Activated CD4-positive, alpha-beta T cell treated with anti-CD3 and anti-CD28 coated beads for 24 hours (primary cell): Measurements from ENCODE around the gene SLC34A1.
A peak's percentile ranks its signal among the peaks of the same experiment; 100 is the strongest.

Experiments
- DNase-seq, 2 donors: peaks; one replicate each; pipeline ENCODE4 v3.0.0-alpha.2; 2020; ENCODE audit warnings: low read depth in 2 of 2

SLC34A1 gene

DNA sequence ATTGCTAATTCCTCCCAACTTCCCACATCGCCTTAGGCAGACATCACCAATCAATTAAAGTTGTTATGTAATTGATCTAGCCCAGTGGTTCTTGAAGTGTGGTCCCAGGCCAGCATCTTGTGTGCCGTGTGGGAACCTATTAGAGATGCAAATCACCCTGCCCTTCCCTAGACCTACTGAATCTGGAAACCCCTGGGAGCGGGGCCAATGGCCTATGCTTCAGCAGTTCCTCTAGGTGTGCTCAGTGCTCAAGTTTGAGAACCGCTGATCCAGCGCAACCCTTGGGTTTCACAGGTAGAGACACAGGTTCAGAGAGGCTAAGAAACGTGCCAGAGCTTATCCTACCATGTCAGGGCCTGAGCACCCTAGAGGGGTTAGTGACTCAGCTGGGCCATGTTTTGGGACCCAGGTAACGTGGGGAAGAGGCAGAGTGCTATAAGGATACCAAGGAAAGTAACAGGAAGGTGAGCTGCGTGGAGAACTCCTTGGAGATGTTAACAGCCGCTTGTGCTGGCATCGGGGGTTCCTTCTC, 4.4 kb downstream of the SLC34A1 start:
- DNase-seq, result no peak

DNA sequence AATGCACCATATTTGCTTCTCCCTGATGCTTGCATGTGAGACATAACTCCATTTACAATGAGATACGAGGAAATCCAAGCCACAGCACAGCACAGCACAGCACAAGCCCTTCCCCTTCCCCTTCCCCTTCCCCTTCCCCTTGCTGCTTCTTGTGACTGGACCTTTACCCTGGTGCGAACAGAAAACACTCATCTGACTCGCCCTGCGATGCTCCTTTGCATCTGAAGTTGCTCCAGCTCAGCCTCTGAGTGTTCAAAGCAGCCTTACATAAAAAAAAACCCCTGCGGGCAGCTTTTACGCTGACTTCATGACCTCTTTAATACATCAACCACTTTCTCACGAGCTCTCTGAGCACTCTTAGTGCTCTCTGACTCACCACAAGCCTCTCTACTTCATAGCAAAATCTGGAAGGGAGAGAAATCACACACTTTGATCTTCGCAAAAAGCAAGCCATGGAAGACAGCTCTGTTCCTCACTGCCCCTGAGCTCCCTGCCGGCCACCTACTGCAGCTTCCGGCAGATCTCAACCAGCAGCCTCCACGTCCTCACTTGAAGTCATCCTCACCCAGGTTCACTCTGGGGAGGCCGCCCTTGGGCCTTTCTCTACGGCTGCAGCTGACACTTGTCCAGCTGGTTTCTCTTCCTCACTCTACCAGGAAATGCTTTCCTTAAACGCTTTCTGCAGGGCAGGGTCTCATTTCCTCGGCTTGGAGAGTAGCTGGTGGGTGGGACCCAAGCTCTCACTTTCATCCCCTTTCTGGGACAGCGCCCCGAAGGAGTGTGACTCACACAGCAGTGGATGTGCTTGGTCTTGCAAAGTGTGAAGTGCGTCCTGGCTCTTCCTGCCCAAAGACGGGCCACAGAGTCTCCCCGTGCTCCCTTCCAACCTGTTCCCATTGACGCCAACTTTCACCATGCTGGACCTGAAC, 5.3 kb downstream of the SLC34A1 start:
- peak in 1 of 2 donors; percentile 42 for DNase-seq

DNA sequence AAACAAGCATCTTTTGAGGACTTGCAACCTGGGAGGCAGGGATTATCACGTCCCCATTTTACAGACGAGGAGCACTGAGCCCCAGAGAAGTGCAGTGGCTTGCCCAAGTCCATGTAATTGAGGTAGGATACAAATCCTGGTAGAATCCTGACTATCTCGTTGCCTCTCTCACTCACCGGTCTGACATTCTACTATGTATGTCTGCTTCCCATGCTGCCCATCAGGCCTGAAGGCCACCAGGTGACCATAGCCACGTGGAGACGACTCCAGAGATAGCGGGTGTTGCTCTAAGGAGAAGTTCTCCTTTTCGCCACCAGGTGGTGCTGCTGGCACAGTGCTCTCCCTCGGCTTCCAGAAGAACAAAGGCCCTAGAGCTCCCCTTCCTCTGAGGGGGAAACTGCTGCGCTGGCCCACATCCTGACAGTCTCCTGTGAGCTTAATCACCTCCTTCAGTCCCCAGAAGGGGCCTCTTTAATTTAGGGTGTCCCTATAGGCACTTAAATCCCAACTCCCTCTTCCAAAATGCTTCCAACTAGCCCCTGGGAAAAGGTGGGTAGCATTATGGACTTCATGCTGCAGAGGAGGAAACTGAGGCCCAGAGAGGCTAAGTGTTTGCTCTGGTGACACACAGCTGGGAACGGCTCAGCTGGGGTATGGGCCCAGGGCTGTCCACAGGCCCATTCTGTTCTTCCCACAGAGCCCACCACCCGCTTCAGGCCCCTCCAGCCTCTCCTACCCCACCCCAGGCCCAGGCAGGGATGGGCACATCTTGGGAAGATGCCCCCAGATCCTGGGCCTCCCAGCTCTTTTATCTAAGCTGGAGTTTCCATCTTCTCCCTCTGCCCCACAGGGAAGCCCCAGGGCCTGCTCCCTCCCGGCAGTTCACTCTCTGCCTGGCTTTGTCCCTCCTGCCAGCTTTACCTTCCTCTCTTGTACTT, 6.4 kb downstream of the SLC34A1 start:
- peak; percentile 84 to 86 for DNase-seq

DNA sequence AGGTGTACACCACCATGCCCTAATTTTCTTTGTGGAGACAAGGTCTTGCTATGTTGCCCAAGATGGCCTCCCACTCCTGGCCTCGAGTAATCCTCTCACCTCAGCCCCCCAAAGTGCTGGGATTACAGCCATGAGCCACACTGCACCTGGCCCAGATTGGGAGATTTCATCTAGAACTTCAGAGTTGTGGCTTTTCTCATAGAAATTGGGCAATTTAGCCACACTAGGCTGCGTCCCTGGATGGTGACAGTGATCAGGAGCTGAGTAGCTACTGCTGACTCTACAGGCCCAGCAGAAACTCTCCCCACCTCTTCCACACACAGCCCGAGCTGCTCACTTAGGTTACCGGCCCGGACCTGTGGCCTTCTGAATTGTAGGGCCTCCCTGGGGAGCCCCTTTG, 8.5 kb downstream of the SLC34A1 start:
- no peak for DNase-seq

DNA sequence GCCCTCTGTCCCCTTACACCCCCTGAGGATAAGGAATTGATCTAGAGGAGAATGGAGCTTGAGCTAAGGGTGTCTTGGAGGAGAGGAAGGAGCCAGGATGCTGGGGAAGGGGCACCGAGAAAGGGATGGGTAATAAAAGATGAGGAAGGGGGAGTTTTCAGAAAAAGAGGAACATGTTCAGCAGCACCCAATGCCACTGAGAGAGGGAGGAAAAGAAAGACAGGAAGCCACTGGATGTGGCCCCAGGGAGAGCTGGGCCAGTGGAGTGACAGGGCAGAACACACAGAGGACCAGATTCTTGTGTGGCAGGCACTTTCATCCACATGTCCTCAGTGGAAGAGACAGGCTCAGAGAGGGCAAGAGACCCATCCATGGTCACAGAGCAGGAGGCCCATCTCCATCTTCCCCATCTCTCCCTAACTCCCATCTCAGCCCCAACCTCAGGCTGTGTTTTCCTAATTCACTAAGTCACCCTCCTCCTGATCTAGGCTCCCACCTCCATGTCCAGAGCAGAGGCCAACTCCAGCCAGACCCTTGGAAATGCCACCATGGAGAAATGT, 9.1 kb downstream of the SLC34A1 start:
- DNase-seq, result no peak

DNA sequence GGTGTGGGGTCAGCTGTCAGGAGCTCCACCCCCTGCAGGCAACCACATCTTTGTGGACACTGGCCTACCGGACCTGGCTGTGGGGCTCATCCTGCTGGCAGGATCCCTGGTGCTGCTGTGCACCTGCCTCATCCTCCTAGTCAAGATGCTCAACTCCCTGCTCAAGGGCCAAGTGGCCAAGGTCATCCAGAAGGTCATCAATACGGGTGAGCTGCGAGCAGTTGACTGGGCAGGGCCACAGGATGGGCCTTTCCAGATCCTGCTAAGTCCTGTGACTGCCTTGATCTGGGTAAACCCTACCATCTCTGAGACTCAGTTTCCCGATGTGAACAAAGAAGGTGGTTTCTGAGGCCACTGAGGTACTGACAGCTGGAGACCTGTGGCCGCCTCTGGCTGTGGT, 9.8 kb downstream of the SLC34A1 start:
- no peak for DNase-seq

DNA sequence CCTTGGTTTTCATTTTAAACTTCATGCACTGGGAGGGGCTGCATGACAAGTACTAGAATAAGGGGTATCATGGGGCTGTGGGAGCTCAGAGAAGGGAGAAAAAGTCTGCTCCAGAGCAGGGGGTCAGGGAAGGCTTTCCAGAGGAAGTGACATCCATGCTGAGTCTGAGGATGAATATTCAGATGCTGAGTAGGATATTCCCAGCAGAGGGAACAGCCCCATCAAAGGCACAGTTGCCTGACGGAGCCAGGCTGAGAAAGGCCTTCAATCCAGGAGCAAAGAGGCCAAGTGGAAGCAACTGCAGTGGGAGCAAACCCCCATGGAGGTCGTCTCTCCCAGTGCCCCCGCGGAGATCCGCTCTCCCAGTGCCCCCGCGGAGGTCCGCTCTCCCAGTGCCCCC, 11.8 kb downstream of the SLC34A1 start:
- DNase-seq, result no peak

DNA sequence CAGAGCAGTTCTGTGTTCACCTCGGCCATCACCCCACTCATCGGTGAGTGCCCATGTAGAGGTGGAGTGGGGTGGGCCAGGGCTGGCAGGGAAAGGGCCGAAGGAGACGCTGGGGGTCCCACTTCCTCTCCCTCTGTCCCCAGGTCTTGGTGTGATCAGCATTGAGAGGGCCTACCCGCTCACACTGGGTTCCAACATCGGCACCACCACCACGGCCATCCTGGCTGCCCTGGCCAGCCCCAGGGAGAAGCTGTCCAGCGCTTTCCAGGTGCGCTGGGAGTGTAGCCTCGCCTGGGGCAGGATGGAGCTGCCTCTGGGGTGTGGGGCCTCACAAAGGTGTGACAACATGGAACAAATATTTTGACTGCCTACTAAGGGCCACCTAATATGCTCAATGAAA, 12.6 kb downstream of the SLC34A1 start:
- DNase-seq, result no peak

DNA sequence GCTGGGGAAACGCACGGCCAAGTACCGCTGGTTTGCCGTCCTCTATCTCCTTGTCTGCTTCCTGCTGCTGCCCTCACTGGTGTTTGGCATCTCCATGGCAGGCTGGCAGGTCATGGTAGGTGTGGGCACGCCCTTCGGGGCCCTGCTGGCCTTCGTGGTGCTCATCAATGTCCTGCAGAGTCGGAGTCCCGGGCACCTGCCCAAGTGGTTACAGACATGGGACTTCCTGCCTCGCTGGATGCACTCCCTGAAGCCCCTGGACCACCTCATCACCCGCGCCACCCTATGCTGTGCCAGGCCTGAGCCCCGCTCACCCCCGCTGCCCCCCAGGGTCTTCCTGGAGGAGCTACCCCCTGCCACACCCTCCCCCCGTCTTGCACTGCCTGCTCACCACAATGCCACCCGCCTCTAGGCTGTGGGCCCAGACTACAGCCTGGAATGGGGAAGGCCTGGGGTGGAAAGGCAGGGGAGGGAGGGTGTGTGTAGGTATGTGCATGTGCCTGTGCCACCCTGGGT, 13.7 kb downstream of the SLC34A1 start:
- DNase-seq, result no peak

DNA sequence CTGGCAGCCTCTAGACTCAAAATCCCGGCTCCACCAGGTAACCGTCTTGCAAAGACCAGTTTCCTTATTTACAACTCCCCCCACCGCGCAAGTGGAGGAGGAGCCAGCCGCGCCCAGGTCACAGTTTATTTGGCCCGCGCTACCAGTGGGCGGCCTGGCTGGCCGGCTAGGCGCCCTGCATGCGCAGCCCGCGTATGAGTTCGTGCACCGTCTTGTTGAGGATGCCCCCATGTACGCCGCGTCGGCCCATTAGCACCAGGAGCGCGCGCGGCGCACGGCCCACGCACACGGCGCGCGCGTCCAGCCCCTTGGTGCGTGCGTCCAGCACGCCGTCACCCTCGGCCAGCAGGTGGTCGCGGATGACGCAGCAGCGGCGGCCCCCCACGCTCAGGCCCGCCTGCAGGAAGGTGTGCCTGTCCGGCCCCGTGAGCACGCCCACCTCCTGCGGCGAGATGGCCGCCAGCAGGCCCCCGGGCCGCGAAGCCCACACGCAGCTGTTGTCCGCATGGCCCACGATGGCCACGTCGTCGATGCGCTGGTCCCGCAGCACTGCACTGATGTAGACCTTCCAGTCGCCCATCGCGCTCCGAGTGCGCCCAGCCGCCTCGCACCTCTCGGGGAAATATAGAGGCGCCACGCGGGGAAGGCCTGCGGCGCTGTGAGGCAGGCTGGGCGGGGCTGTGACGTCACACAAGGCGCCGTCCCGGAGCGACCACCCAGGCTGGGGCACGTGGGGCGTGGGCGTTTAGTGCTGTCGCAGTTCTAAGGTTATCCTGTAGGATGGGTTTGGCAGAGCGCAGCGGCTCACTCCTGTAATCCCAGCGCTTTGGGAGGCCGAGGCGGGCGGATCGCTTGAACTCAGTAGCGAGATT, 16.0 kb downstream of the SLC34A1 start, which contains the start of gene PFN3:
PFN3 (minus strand) TSS at position 665 of the 872 bp plus-strand sequence; CDS start at position 580, 85 bp downstream.
- DNase-seq, result no peak

DNA sequence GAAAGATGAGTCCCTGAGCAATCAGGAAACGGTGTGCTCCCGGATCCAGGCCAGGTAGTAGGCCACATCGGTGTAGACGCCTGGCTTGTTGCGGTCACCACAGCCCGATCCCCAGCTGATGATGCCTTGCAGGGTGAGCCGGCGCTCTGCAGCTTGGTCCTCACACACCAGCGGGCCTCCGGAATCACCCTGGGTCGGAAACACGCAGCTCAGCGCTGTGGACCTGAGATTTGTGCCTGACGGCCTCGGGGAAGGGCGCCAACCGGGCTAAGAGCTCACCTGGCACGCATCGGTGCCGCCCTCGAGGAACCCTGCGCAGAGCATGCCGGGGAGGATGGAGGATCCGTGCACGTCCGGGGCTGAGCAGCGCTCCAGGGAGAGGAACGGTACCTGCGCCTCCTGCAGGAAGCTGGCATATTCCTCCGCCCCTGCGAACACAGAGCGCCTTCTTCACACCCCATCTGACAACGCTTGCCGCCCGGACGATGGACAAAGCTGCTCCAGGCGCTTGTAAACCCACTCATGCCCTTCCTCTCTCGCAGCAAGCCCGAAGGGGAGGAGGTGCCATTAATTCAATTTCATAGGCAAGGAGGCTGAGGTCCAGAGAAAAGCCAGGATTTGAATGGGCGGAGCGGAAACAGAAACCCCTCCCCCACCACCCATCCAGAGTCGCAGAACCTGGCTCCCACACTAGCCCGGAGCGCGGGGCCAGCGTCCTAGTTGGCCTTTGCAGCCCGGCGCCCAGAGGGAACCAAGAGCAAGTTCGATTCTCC, 18.2 kb downstream of the SLC34A1 start:
- DNase-seq, result peak; percentile 52 to 65

DNA sequence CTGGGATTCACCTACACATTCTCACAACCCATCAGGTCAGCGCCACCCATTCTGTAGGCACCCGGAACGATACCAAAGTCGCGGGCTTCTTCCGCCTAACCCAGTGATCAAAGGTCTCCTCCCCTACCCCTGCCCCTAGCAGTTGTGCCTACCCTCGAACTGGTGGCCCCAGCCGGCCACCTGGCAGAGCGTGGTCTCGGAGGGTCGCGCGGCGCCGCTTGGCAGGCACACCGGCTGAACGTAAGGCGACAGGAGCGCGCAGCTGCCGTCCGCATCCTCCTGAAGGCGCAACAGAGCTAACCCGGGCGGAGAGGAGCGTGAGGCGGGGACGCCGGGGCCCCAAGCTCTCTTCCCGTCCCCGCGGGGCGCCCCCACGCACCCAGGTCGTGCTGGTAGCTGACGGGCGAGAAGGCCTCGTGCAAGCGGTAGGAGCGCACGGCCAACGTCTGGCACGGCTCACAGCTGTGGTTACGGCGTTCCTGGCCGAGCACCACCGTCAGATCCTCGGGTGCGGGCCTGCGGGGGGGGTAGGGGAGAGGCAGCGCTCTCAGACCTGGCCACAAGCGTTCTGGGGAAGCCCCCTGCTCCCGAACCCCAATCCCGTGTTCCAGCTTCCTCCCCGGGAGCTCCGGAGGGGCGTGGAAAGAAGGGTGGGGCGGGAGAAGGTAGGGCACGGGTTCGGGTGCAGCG, 19.0 kb downstream of the SLC34A1 start:
- DNase-seq, result no peak

DNA sequence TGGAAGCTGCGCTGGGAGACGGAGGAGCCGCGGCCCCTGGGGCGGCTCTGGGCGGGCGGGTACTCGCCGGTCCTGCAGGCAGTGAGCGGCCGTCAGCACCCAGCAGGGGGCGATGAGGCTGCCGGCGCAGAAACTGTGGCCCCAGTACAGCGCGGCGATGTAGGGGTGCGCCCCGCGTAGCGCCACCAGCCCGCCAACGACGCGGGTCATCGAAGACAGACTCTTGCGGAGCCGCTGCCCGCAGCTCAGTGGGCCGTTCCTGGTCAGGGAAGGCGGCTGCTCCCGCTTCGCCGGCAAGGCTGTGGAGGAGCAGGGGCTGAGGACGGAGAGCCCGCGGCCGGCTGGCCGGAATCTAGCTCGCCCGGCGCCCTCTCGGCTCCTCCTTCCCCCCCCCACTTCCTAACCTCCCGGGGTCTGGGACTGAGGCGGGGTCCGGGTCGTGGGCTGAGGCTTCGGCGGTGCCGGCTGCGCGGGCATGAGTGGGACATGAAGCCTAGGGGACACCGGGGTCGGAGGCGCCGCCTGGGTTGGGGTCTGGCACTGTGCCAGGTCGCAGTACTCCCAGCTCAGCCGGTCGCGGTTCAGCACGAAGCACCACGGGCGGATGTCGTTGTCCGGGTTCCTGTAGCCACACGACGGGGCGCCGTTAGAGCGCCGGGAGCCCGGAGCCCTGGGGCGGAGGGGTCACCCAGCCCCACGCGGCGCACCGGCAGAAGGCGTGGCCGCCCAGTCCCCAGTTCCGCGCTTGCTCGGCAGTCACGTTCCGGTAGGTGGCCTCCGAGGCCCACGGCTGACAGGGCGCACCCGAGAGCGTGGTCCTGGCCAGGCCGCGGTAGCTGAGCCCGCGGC, 19.8 kb downstream of the SLC34A1 start:
- DNase-seq, result peak; percentile 71 to 79

DNA sequence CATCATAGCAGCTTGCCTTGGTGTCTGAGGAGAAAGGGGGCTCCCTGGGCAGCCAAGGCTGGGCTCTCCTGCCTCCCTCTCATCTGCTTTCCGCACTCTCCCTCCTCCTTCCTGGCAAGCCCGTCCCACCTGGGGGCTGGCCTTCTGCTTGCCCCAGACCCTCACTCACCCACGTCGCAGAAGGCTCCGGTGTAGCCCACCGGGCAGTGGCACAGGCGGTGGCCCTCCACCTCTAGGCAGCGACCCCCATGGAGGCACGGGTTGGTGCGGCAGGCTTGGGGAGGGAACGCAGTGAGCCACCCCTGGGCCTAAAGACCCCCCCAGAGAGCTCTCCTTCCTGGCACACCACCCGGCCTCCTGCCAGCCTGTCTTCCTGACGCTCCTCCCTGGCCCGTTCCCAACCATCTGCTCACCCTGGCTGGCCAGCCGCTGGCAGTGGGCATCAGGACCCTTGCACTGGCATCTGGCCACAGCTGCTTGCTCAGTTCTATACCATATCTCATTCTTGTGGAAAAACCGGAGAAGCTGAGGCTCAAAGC, 20.5 kb downstream of the SLC34A1 start:
- DNase-seq, result no peak

DNA sequence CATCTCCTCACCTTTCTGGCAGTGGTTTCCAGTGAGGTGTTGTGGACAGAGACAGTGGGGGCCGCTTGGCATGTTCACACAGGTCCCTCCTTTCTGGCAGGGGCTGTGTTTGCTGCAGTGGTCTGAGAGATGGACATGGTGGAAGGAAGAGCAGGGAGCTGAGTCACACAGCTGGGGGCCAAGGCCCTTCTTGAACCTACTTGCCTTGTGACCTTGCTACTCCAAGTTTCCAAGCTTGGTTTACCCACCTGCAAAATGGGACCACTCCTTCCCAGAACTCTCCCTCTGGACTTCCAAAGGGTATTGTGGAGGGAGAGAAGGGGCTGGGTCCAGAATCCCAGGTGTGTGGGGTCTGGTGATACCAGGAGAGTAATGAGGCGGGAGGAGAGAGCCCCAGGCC, 21.1 kb downstream of the SLC34A1 start:
- no peak for DNase-seq

DNA sequence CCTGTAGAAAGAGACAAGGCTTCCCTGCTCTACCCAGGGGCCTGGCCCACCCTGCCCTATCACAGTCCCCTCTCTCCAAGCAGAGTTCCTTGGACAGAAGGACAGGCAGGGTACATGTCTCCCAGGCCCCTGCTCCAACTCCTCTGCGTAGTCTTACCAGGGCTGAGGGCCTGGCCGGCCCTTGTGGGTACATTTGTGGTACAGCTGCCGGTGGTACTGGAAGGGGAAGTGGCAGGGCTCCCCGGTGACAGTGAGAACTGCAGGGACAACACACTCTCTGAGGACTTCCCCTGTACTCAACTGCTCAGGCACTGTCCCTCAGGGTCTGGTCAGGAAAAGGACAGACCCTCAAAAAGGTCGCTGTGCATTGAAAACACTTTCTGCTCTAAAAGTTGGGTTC, 21.6 kb downstream of the SLC34A1 start:
- DNase-seq, result no peak

DNA sequence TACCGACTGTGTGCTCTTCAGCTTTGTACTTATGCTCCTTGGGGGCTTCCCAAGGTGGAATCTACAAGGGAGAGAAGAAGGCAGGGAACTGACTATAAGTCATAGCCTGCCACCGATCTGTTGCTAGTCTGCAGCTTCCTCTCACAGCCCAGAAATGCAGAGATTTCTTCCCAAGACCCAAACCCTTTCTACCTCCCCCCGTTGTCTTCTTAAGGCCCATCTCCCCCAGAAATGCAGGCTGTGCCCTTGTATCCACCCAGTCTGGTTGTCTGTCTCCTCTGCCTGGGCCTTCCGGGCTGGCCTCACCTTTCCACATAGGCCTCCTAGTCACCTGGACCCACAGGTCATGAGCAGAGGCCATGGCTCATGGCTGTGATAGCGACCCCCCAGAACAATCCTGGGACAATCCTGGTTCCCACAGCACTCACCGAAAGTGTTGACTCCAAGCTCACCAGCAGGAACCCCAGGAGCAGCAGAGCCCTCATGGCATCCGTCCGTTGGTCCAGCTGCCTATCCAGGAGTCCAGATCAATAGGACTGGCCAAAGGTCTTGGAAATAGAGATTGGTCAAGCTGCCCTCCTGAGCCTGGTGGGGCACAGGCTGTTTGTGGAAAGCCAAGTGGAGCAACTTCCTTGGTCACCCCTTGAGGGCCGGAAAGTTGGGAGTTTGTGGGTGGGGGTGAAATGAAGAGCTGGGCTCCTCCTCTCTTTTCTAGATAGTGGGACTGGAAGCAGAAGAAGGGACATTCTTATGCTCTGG, 25.0 kb downstream of the SLC34A1 start, which contains the start of gene F12:
F12 (minus strand) TSS at position 522 of the 759 bp plus-strand sequence; CDS start at position 485, 37 bp downstream.
- no peak for DNase-seq
